Ishikawa (cell line): ENCODE measurements around the gene SNX24.

Source experiments
- CEBPB ChIP-seq: IDR thresholded peaks from 2 replicates; pipeline ENCODE4 v1.6.1; 2012
- CREB1 ChIP-seq: IDR thresholded peaks from 2 replicates; pipeline ENCODE4 v1.6.1; 2012; ENCODE audit warnings: low read depth
- EGR1 ChIP-seq: IDR thresholded peaks from 2 replicates; pipeline ENCODE4 v1.6.1; 2012
- EP300 ChIP-seq: IDR thresholded peaks from 2 replicates; pipeline ENCODE4 v1.6.1; 2012; ENCODE audit warnings: borderline replicate concordance
- FOXM1 ChIP-seq: IDR thresholded peaks from 2 replicates; pipeline ENCODE4 v1.6.1; 2012; ENCODE audit warnings: low read depth, borderline replicate concordance
- MAX ChIP-seq: IDR thresholded peaks from 2 replicates; pipeline ENCODE4 v1.6.1; 2012
- NFIC ChIP-seq: IDR thresholded peaks from 2 replicates; pipeline ENCODE4 v1.6.1; 2012
- RAD21 ChIP-seq: IDR thresholded peaks from 2 replicates; pipeline ENCODE4 v1.6.1; 2012; ENCODE audit warnings: low read depth
- REST ChIP-seq: IDR thresholded peaks from 2 replicates; pipeline ENCODE4 v1.6.1; 2012; ENCODE audit warnings: low read depth, mild to moderate bottlenecking
- TAF1 ChIP-seq: IDR thresholded peaks from 2 replicates; pipeline ENCODE4 v1.6.1; 2012; ENCODE audit warnings: low read depth, mild to moderate bottlenecking
- TCF12 ChIP-seq: IDR thresholded peaks from 2 replicates; pipeline ENCODE4 v1.6.1; 2012; ENCODE audit warnings: low read depth
- TEAD4 ChIP-seq: IDR thresholded peaks from 2 replicates; pipeline ENCODE4 v1.6.1; 2012
- USF1 ChIP-seq: IDR thresholded peaks from 2 replicates; pipeline ENCODE4 v1.6.1; 2012
- YY1 ChIP-seq: IDR thresholded peaks from 2 replicates; pipeline ENCODE4 v1.6.1; 2012; ENCODE audit warnings: low read depth
- ZBTB7A ChIP-seq: IDR thresholded peaks from 2 replicates; pipeline ENCODE4 v1.6.1; 2012; ENCODE audit warnings: low read depth

The SNX24 gene

GRCh38 chr5:122849771-122850170 lies 4.4 kb downstream of the SNX24 start:
- TF ChIP-seq TEAD4, result 0 out of 2 replicates have a peak, but pooled peaks have one; percentile 15
- TF ChIP-seq MAX, result no peak
- 0 out of 2 replicates have a peak, but pooled peaks have one; percentile 30 for TF ChIP-seq CEBPB
- TF ChIP-seq USF1, result 0 out of 2 replicates have a peak, but pooled peaks have one; percentile 29

- TF ChIP-seq MAX (no peak), NFIC (peak; percentile 59)
Measured at GRCh38 chr5:122858451-122858850, 13.0 kb downstream of the SNX24 start.

- TF ChIP-seq EP300 (no peak), MAX (no peak), ZBTB7A (no peak), TCF12 (no peak), TAF1 (no peak), NFIC (no peak), USF1 (no peak), YY1 (no peak), REST (no peak), CREB1 (no peak), FOXM1 (no peak), TEAD4 (no peak), EGR1 (no peak), RAD21 (no peak)
Measured at GRCh38 chr5:122863240-122863639, 17.8 kb downstream of the SNX24 start.

GRCh38 chr5:122863721-122864120 lies 18.3 kb downstream of the SNX24 start:
- TF ChIP-seq TCF12 (no peak), FOXM1 (no peak), TEAD4 (no peak), EP300 (no peak), EGR1 (no peak), CEBPB (no peak), REST (no peak), YY1 (no peak), USF1 (no peak), CREB1 (no peak), NFIC (no peak)

- no peak for TF ChIP-seq USF1
- no peak for TF ChIP-seq EP300
- TF ChIP-seq RAD21, result no peak
- TF ChIP-seq TEAD4, result no peak
- TF ChIP-seq MAX, result no peak
- TF ChIP-seq REST, result no peak
- no peak for TF ChIP-seq CEBPB
Measured at GRCh38 chr5:122864400-122864799, 19.0 kb downstream of the SNX24 start.
